GM12873 (cell line): Measurements from ENCODE around the gene C2CD4D.

Source experiments
- CTCF ChIP-seq: IDR thresholded peaks from 2 replicates; pipeline ENCODE4 v1.5.1; 2012; ENCODE audit warnings: low read depth, mild to moderate bottlenecking, moderate library complexity, low read length, control low read depth; ENCODE audit not compliant: insufficient read depth; ENCODE audit errors: missing control alignments

Gene C2CD4D

GRCh38 chr1:151800830-151801229 lies 38.8 kb downstream of the C2CD4D start:
- TF ChIP-seq CTCF: no peak

GRCh38 chr1:151799179-151800022 lies 40.2 kb downstream of the C2CD4D start:
- TF ChIP-seq CTCF: no peak

- TF ChIP-seq CTCF: no peak
These were observed 41.0 kb downstream of the C2CD4D start for GRCh38 chr1:151798571-151798970.

GRCh38 chr1:151790940-151791651 lies 48.5 kb downstream of the C2CD4D start:
- TF ChIP-seq CTCF: no peak

GRCh38 chr1:151790071-151790939 lies 49.3 kb downstream of the C2CD4D start, which contains the start of gene TDRKH:
TDRKH (minus strand) TSS chr1:151790500; CDS start chr1:151783022, 7,478 bp downstream.
- no peak for TF ChIP-seq CTCF
